GM13976 (cell line): ENCODE measurements around the gene NARS2.
"Not testable (repeated sequence)": the region's sequence is repeated elsewhere in the genome, so short reads cannot be mapped to it uniquely, and the experiment has no call there.

ENCODE experiments used
- DNase-seq: peaks from one replicate; pipeline ENCODE4 v3.0.0; 2012; ENCODE audit warnings: low spot score
- in situ Hi-C: fragments of 300-500 bp; cut with MboI; formaldehyde crosslinking; loops from one replicate; pipeline ENCODE4 v1.12.0; 2022; ENCODE audit warnings: low sequenced_read_pairs, mixed read lengths, inconsistent platforms; ENCODE audit not compliant: unreplicated experiment
- TF ChIP-seq, protein P1 (sequence below): IDR thresholded peaks from 2 replicates; pipeline ENCODE4 v1.5.1; 2012; ENCODE audit warnings: borderline replicate concordance, mild to moderate bottlenecking; ENCODE audit not compliant: insufficient read depth; ENCODE audit errors: extremely low read depth, missing control alignments, control extremely low read depth

NARS2 gene, protein sequence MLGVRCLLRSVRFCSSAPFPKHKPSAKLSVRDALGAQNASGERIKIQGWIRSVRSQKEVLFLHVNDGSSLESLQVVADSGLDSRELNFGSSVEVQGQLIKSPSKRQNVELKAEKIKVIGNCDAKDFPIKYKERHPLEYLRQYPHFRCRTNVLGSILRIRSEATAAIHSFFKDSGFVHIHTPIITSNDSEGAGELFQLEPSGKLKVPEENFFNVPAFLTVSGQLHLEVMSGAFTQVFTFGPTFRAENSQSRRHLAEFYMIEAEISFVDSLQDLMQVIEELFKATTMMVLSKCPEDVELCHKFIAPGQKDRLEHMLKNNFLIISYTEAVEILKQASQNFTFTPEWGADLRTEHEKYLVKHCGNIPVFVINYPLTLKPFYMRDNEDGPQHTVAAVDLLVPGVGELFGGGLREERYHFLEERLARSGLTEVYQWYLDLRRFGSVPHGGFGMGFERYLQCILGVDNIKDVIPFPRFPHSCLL

DNA sequence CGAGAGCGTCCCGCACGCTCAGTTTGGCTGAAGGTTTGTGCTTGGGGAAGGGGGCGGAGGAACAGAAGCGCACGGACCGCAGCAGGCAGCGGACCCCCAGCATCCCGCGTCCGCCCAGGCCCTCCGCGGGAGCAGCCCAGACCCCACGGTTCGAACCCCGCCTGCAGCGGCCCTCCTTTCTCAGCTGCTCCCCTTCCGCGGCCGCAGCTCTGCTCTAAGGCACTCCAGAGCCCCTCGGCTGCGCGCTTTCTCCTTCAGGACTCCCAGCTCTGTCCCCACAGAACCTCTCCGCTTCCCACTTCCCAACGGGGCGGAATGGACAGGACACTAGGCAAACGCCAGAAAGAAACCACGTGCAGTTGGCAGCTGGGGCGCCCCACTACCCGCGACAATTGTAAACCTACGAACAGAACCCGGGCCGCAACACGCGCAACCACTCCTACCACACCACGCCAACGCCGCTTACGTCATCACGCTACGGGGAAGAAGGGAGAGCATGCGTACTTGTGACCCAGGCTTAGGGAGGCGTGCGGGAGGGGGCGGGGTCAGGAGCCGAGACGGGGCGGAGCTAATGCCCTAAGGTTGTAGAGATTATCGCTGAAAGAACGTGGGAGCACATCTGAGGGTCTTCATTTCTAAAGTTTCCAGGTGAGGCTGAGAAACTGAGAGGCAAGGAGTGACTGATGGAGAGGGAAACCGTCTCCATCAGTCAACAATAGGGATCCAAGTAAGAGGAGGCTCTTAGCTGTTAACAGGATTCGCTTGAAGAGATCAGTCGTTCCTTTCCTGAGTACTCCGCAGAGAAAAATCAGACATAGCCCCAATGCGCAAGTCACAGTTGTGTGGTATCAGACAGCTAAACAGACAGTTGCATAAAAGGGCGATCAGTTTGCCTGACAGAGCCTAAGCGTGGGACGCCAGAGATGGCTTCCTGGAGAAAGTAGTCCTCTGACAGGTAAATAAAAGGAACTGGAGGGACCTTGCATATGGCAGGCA lies at the start of gene NARS2:
Gene NARS2, minus strand, starts transcription at position 479 of the 996 bp plus-strand sequence. Its CDS starts 376 bp downstream, at position 103.
- DNase-seq = peak; percentile 94
- in situ Hi-C loops = no loop called here
- TF ChIP-seq, protein P1, sequence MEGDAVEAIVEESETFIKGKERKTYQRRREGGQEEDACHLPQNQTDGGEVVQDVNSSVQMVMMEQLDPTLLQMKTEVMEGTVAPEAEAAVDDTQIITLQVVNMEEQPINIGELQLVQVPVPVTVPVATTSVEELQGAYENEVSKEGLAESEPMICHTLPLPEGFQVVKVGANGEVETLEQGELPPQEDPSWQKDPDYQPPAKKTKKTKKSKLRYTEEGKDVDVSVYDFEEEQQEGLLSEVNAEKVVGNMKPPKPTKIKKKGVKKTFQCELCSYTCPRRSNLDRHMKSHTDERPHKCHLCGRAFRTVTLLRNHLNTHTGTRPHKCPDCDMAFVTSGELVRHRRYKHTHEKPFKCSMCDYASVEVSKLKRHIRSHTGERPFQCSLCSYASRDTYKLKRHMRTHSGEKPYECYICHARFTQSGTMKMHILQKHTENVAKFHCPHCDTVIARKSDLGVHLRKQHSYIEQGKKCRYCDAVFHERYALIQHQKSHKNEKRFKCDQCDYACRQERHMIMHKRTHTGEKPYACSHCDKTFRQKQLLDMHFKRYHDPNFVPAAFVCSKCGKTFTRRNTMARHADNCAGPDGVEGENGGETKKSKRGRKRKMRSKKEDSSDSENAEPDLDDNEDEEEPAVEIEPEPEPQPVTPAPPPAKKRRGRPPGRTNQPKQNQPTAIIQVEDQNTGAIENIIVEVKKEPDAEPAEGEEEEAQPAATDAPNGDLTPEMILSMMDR = no peak

DNA sequence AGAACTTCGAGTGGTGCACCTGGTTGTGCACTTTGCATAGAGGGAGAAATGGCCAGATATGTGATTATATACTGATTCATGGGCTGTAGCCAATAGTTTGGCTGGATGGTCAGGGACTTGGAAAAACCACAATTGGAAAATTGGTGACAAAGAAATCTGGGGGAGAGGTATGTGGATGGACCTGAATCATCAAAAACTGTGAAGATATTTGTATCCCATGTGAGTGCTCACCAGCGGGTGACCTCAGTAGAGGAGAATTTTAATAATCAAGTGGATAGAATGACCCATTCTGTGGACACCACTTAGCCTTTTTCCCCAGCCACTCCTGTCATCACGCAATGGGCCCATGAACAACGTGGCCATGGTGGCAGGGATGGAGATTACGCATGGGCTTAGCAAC lies 48.0 kb upstream of the NARS2 start:
- no peak for DNase-seq
- in situ Hi-C loops = no loop called here
- TF ChIP-seq, protein P1 = no peak

DNA sequence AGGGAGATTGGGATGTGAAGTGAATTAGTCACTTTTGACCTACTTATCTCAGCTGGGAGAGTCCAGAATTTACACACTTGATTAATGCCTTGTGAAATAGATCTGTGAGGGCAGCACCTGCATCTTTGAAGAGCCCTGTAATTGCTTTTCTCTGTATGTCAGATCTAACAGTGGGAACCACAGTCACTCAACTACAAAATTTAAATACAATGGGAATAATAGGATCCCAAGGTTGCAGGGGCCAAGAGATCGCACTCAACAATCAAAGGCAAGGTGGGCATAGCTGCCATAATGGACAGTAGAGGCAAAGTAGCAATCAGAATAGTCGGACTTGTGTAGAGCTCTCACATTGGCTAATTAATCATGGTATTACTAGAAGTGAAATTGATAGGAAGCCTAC lies 45.5 kb upstream of the NARS2 start:
- in situ Hi-C loops = no loop called here
- no peak for DNase-seq
- TF ChIP-seq, protein P1 = no peak

DNA sequence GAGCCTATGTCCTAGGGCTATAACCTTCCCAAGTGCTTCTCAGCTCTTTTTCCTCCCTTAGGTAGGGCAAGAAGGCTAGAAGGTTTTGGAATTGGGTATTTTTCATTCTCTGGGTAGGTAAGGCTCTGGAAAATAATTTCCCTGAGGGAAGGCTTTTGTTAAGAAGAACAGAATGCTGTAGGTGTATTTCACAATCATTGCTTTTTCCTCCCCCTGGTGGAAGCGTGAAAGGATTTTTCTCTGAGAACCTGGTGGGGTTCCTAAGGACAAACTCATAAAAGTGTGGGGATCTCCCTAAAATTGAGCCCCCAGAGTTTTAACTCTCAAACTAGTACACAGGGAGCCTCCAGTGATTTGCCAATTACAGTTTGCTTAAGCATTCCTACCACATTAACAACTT lies 41.1 kb upstream of the NARS2 start:
- no peak for DNase-seq
- TF ChIP-seq, protein P1 = no peak
- in situ Hi-C loops = no loop called here

DNA sequence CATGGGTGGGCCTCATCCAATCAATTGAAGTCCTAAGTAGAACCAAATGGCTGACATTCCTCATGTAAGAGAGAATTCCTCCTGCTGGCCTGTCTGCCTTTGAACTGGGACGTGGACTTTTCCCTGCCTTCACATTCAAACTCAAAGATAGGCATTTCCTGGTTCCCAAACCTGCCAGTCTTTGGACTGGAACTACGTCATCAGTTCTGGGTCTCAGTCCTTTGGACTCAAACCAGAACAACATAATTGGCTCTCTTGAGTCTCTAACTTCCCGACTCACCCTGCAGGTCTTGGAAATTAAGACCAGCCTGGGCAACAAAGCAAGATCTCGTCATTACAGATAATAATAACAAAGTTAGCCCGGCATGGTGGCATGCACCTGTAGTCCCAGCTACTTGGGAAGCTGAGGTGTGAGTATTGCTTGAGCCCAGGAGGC lies 38.7 kb upstream of the NARS2 start:
- TF ChIP-seq, protein P1 = no peak

DNA sequence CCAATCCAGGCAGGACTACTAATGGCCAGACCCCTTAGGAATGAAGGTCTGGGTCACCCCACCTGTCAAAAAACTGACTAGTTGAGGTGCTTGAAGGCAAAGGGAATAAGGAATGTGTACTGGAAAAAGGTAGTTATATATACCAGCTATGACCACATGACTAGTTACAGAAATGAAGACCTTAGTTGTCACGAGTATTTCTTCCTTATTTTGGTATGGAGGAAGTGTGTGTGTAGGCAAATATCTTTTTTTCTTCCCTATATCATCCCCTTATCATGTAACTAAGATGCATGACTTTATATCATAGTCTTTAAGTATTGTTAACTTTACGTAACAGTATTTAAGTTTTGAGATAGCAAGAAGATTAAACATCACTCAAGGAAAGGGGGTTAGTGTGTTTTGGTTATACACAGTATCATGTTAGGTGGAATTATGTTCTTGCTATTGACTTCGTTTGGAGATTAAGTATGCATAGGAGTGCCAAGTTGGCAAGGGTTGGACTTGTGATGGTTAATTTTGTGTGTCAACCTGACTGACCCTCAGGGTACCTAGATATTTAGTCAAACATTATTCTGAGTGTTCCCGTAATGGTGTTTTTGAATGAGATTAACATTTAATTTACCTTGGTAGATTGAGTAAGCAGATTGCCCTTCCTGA lies 38.2 kb upstream of the NARS2 start:
- DNase-seq = no peak
- in situ Hi-C loops = no loop called here

More for the DNA sequence above, 38.7 kb upstream of the NARS2 start:
- no peak for DNase-seq
- in situ Hi-C loops = no loop called here

DNA sequence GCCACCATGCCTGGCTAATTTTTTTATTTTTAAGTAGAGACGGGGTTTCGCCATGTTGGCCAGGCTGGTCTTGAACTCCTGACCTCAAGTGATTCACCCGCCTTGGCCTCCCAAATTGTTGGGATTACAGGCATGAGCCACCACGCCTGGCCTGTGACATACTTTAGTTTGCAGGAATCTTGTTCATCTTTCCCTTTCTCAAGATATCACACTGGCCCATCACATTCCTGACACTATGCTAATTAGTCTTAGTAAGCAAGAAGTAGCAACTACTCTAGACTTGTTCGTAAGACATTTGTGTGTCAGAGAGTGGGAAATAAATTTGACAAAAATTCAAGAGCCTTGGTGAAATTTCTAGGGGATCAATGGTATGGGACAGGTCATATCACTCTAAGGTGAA lies 34.7 kb upstream of the NARS2 start:
- in situ Hi-C loops, DNase-seq: not testable (repeated sequence)

More for the DNA sequence above, 38.2 kb upstream of the NARS2 start:
- TF ChIP-seq, protein P1 = no peak
